Measurements from ENCODE around the gene CPT1A.

CPT1A gene

GRCh38 chr11:68845351-68846002 is 3.8 kb upstream of the CPT1A start:
- no peak for DNase-seq
- H3K36me3 Mint-ChIP-seq (ENCODE audit: low read depth), result no peaks in the 10 kb centered on the region
- H3K27ac Mint-ChIP-seq, result no peak overlapping the region
- no peak for TF ChIP-seq CTCF (IDR thresholded peaks at IDR 0.05)
- H3K27me3 Mint-ChIP-seq (ENCODE audit: low read depth, poor library complexity), result peaks cover 94% of the 10 kb centered on the region
- no peaks in the 10 kb centered on the region for H3K9me3 Mint-ChIP-seq
- H3K4me1 Mint-ChIP-seq, result peaks cover 10% of the 10 kb centered on the region
- H3K4me3 Mint-ChIP-seq, result no peak overlapping the region

- Mint-ChIP-seq H3K27me3 (ENCODE audit: low read depth, poor library complexity) (peaks cover 94% of the 10 kb centered on the region), H3K4me3 (peak overlapping the region; percentile 36), H3K36me3 (ENCODE audit: low read depth) (no peaks in the 10 kb centered on the region), H3K9me3 (no peaks in the 10 kb centered on the region), H3K4me1 (peaks cover 17% of the 10 kb centered on the region), H3K27ac (no peak overlapping the region)
- no peak for DNase-seq
- no peak for TF ChIP-seq CTCF (IDR thresholded peaks at IDR 0.05)
Observed at GRCh38 chr11:68844801-68845200, 3.1 kb upstream of the CPT1A start.

- H3K9me3 Mint-ChIP-seq, result no peaks in the 10 kb centered on the region
- no peak for DNase-seq
- H3K27me3 Mint-ChIP-seq (ENCODE audit: low read depth, poor library complexity), result peaks cover 94% of the 10 kb centered on the region
- peaks cover 21% of the 10 kb centered on the region for H3K4me1 Mint-ChIP-seq
- H3K36me3 Mint-ChIP-seq (ENCODE audit: low read depth), result no peaks in the 10 kb centered on the region
- TF ChIP-seq CTCF (IDR thresholded peaks at IDR 0.05), result no peak
- no peak overlapping the region for H3K27ac Mint-ChIP-seq
- peak overlapping the region; percentile 20 for H3K4me3 Mint-ChIP-seq
Observed at GRCh38 chr11:68844376-68844775, 2.7 kb upstream of the CPT1A start.

- peak overlapping the region; percentile 48 for H3K4me3 Mint-ChIP-seq
- H3K27me3 Mint-ChIP-seq (ENCODE audit: low read depth, poor library complexity), result peaks cover 92% of the 10 kb centered on the region
- H3K27ac Mint-ChIP-seq, result no peak overlapping the region
- DNase-seq, result peak; percentile 66
- no peaks in the 10 kb centered on the region for H3K9me3 Mint-ChIP-seq
- peaks cover 23% of the 10 kb centered on the region for H3K4me1 Mint-ChIP-seq
- no peaks in the 10 kb centered on the region for H3K36me3 Mint-ChIP-seq (ENCODE audit: low read depth)
- TF ChIP-seq CTCF (IDR thresholded peaks at IDR 0.05), result peak; percentile 31
Observed at GRCh38 chr11:68843703-68844312, 2.1 kb upstream of the CPT1A start.

GRCh38 chr11:68843052-68843561 is 1.4 kb upstream of the CPT1A start:
- no peak for TF ChIP-seq CTCF (IDR thresholded peaks at IDR 0.05)
- no peak for DNase-seq
- Mint-ChIP-seq H3K4me1 (peaks cover 24% of the 10 kb centered on the region), H3K36me3 (ENCODE audit: low read depth) (no peaks in the 10 kb centered on the region), H3K27ac (no peak overlapping the region), H3K4me3 (peak overlapping the region; percentile 49), H3K9me3 (no peaks in the 10 kb centered on the region), H3K27me3 (ENCODE audit: low read depth, poor library complexity) (peaks cover 85% of the 10 kb centered on the region)
